ENCODE measurements around the gene KATNIP.
"Not testable (repeated sequence)": the region's sequence is repeated elsewhere in the genome, so short reads cannot be mapped to it uniquely, and the experiment has no call there.

KATNIP gene

GRCh38 chr16:27538528-27538927, 11.4 kb upstream of the KATNIP start:
- no peak for DNase-seq (ENCODE audit: low read depth in 2 of 2)

GRCh38 chr16:27539120-27539519, 10.8 kb upstream of the KATNIP start:
- no peak for DNase-seq (ENCODE audit: low read depth in 2 of 2)

GRCh38 chr16:27539636-27540035, 10.3 kb upstream of the KATNIP start:
- no peak for DNase-seq (ENCODE audit: low read depth in 2 of 2)

GRCh38 chr16:27543801-27544200, 6.1 kb upstream of the KATNIP start:
- DNase-seq (ENCODE audit: low read depth in 2 of 2) = no peak

- no peak for DNase-seq (ENCODE audit: low read depth in 2 of 2)
These were observed 5.3 kb upstream of the KATNIP start for GRCh38 chr16:27544671-27545070.

GRCh38 chr16:27547134-27547533, 2.8 kb upstream of the KATNIP start:
- no peak for DNase-seq (ENCODE audit: low read depth in 2 of 2)

GRCh38 chr16:27547851-27548250, 2.1 kb upstream of the KATNIP start:
- no peak for DNase-seq (ENCODE audit: low read depth in 2 of 2)

- no peak for DNase-seq (ENCODE audit: low read depth in 2 of 2)
These were observed 539 bp upstream of the KATNIP start for GRCh38 chr16:27549464-27549745.

GRCh38 chr16:27550582-27550920, 607 bp downstream of the KATNIP start:
- no peak for DNase-seq (ENCODE audit: low read depth in 2 of 2)

GRCh38 chr16:27551036-27551435, 1.1 kb downstream of the KATNIP start:
- no peak for DNase-seq (ENCODE audit: low read depth in 2 of 2)

GRCh38 chr16:27556471-27556870, 6.5 kb downstream of the KATNIP start:
- no peak for DNase-seq (ENCODE audit: low read depth in 2 of 2)

- DNase-seq (ENCODE audit: low read depth in 2 of 2) = no peak
These were observed 8.5 kb downstream of the KATNIP start for GRCh38 chr16:27558434-27558833.

- no peak for DNase-seq (ENCODE audit: low read depth in 2 of 2)
These were observed 9.0 kb downstream of the KATNIP start for GRCh38 chr16:27558932-27559331.

GRCh38 chr16:27561216-27561615, 11.3 kb downstream of the KATNIP start:
- DNase-seq (ENCODE audit: low read depth in 2 of 2) = no peak

GRCh38 chr16:27564224-27564623, 14.3 kb downstream of the KATNIP start:
- DNase-seq (ENCODE audit: low read depth in 2 of 2) = no peak

- DNase-seq (ENCODE audit: low read depth in 2 of 2) = no peak
These were observed 16.5 kb downstream of the KATNIP start for GRCh38 chr16:27566417-27566816.

- no peak for DNase-seq (ENCODE audit: low read depth in 2 of 2)
These were observed 18.1 kb downstream of the KATNIP start for GRCh38 chr16:27568077-27568476.

- DNase-seq (ENCODE audit: low read depth in 2 of 2) = not testable (repeated sequence)
These were observed 21.0 kb downstream of the KATNIP start for GRCh38 chr16:27570986-27571385.

GRCh38 chr16:27571433-27572326, 21.7 kb downstream of the KATNIP start:
- no peak for DNase-seq (ENCODE audit: low read depth in 2 of 2)

- DNase-seq (ENCODE audit: low read depth in 2 of 2) = no peak
These were observed 22.8 kb downstream of the KATNIP start for GRCh38 chr16:27572711-27573110.

GRCh38 chr16:27576729-27577128, 26.8 kb downstream of the KATNIP start:
- DNase-seq (ENCODE audit: low read depth in 2 of 2) = no peak

GRCh38 chr16:27579087-27579980, 29.4 kb downstream of the KATNIP start:
- DNase-seq (ENCODE audit: low read depth in 2 of 2) = no peak

GRCh38 chr16:27582883-27583282, 32.9 kb downstream of the KATNIP start:
- DNase-seq (ENCODE audit: low read depth in 2 of 2) = no peak
